ENCODE data around the gene GLDC. TPM values are rescaled to one million over a fixed set of nuclear protein-coding genes. Genes with fewer than 3 reads are reported as not detected.

The GLDC gene
- total RNA-seq, 1 experiment from 2014 or later = 145 TPM

DNA sequence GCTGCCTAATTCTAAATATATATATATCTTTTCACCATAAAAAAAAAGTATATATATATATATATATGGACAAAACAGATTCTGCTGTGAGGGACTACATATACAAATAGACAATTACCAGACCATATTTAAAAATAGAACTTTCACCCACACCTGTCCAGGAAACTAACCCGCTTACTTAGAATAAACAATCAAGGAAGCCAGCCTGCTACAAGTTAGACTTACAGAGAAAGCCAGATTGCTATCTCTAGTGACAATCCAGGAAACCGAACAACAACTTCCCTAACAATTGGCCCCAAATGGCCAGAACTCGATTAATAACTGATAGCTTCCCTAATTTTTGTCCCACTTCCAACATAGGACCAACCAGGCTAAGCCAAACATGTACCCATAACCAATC is 5.9 kb downstream of the GLDC start (continued):
- no peak for TF ChIP-seq ZNF138 (CRISPR knock-in tag; conservative IDR thresholded peaks at IDR 0.05)

DNA sequence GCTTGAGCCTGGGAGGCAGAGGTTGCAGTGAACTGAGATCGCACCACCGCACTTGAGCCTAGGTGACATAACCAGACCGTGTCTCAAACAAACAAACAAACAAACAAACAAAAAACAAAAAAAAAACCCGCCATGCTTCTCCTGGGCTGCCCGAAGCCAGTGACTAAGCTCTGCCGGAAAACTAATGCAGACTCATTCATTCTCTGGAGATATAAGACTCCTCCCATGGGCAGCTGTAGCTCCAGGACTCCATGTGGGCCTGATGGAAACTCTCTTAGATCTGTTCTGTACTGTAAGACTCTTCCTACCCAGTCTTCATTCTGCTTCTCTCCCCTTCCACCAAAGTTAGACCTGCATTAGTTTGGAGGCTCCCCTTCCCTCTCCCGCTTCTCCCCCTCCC is 11.1 kb downstream of the GLDC start:
- H3K27me3 Mint-ChIP-seq (ENCODE audit: low read depth) = no peaks in the 10 kb centered on the region
- peaks cover 37% of the 10 kb centered on the region for H3K4me1 Mint-ChIP-seq
- DNase-seq (ENCODE audit: low spot score) (no peak), ATAC-seq (no peak)
- ChIA-PET POLR2A (interaction anchor here (0.8 kb wide), 1 partner anchor 9 kb away, joined by 3 read pairs; no protein-coding TSS in a partner anchor), CTCF (interaction anchor here (0.6 to 1.6 kb wide), 2 partner anchors 33 to 85 kb away, joined by 3 to 7 read pairs; no protein-coding TSS in a partner anchor)
- no peaks in the 10 kb centered on the region for H3K9me3 Mint-ChIP-seq
- H3K27ac Mint-ChIP-seq = no peak overlapping the region; the same call in 1 of the 2 replicates
- no peak overlapping the region for H3K4me3 Mint-ChIP-seq
- H3K36me3 Mint-ChIP-seq = peaks cover 7% of the 10 kb centered on the region
- TF ChIP-seq, protein P1, sequence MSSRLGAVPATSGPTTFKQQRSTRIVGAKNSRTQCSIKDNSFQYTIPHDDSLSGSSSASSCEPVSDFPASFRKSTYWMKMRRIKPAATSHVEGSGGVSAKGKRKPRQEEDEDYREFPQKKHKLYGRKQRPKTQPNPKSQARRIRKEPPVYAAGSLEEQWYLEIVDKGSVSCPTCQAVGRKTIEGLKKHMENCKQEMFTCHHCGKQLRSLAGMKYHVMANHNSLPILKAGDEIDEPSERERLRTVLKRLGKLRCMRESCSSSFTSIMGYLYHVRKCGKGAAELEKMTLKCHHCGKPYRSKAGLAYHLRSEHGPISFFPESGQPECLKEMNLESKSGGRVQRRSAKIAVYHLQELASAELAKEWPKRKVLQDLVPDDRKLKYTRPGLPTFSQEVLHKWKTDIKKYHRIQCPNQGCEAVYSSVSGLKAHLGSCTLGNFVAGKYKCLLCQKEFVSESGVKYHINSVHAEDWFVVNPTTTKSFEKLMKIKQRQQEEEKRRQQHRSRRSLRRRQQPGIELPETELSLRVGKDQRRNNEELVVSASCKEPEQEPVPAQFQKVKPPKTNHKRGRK (CRISPR knock-in tag; IDR thresholded peaks at IDR 0.05; ENCODE audit: borderline replicate concordance) = no peak
- TF ChIP-seq, protein P2, sequence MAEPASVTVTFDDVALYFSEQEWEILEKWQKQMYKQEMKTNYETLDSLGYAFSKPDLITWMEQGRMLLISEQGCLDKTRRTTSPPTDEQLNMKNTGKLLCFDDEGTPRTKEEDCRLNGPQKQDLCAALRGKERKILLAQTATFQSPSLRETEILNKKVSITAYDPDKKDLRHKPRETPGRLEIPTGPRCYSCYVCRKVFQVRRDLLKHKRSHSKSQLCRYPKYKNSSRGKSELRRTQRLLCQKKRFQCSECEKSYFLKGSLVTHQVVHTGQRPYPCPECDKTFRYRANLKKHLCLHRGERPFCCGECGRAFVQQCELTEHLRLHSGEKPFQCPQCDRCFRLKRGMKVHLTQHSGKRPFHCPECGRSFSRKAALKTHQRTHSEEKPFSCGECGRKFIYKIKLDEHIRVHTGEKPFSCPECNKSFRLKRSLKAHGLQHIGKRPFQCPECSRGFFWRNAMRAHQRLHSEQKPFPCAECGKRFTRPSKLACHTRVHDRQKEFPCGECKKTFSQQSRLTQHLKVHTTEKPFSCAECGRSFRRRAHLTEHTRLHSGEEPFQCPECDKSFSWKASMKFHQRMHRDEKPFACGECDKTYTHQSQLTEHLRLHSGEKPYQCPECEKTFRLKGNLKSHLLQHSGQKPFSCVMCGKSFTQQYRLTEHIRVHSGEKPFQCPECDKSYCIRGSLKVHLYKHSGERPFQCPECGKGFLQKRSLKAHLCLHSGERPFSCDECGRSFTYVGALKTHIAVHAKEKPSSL (CRISPR knock-in tag; conservative IDR thresholded peaks at IDR 0.05) = no peak
- TF ChIP-seq FOXK1 (CRISPR knock-in tag; IDR thresholded peaks at IDR 0.05) = no peak
- TF ChIP-seq, protein P3, sequence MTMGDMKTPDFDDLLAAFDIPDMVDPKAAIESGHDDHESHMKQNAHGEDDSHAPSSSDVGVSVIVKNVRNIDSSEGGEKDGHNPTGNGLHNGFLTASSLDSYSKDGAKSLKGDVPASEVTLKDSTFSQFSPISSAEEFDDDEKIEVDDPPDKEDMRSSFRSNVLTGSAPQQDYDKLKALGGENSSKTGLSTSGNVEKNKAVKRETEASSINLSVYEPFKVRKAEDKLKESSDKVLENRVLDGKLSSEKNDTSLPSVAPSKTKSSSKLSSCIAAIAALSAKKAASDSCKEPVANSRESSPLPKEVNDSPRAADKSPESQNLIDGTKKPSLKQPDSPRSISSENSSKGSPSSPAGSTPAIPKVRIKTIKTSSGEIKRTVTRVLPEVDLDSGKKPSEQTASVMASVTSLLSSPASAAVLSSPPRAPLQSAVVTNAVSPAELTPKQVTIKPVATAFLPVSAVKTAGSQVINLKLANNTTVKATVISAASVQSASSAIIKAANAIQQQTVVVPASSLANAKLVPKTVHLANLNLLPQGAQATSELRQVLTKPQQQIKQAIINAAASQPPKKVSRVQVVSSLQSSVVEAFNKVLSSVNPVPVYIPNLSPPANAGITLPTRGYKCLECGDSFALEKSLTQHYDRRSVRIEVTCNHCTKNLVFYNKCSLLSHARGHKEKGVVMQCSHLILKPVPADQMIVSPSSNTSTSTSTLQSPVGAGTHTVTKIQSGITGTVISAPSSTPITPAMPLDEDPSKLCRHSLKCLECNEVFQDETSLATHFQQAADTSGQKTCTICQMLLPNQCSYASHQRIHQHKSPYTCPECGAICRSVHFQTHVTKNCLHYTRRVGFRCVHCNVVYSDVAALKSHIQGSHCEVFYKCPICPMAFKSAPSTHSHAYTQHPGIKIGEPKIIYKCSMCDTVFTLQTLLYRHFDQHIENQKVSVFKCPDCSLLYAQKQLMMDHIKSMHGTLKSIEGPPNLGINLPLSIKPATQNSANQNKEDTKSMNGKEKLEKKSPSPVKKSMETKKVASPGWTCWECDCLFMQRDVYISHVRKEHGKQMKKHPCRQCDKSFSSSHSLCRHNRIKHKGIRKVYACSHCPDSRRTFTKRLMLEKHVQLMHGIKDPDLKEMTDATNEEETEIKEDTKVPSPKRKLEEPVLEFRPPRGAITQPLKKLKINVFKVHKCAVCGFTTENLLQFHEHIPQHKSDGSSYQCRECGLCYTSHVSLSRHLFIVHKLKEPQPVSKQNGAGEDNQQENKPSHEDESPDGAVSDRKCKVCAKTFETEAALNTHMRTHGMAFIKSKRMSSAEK (CRISPR knock-in tag; IDR thresholded peaks at IDR 0.05; ENCODE audit: borderline replicate concordance) = no peak
- TF ChIP-seq, protein P4, sequence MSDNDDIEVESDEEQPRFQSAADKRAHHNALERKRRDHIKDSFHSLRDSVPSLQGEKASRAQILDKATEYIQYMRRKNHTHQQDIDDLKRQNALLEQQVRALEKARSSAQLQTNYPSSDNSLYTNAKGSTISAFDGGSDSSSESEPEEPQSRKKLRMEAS (CRISPR knock-in tag; IDR thresholded peaks at IDR 0.05) = no peak
- TF ChIP-seq KAT7 (CRISPR knock-in tag; IDR thresholded peaks at IDR 0.05; ENCODE audit: borderline replicate concordance) = no peak
- no peak for TF ChIP-seq NR1H2 (CRISPR knock-in tag; IDR thresholded peaks at IDR 0.05)
- TF ChIP-seq ZNF416 (CRISPR knock-in tag; IDR thresholded peaks at IDR 0.05) = no peak
- TF ChIP-seq SP1 (CRISPR knock-in tag; conservative IDR thresholded peaks at IDR 0.05) = no peak
- TF ChIP-seq, protein P5, sequence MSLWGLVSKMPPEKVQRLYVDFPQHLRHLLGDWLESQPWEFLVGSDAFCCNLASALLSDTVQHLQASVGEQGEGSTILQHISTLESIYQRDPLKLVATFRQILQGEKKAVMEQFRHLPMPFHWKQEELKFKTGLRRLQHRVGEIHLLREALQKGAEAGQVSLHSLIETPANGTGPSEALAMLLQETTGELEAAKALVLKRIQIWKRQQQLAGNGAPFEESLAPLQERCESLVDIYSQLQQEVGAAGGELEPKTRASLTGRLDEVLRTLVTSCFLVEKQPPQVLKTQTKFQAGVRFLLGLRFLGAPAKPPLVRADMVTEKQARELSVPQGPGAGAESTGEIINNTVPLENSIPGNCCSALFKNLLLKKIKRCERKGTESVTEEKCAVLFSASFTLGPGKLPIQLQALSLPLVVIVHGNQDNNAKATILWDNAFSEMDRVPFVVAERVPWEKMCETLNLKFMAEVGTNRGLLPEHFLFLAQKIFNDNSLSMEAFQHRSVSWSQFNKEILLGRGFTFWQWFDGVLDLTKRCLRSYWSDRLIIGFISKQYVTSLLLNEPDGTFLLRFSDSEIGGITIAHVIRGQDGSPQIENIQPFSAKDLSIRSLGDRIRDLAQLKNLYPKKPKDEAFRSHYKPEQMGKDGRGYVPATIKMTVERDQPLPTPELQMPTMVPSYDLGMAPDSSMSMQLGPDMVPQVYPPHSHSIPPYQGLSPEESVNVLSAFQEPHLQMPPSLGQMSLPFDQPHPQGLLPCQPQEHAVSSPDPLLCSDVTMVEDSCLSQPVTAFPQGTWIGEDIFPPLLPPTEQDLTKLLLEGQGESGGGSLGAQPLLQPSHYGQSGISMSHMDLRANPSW (CRISPR knock-in tag; conservative IDR thresholded peaks at IDR 0.05; ENCODE audit: low read depth) = no peak
- TF ChIP-seq FOXP1 (CRISPR knock-in tag; IDR thresholded peaks at IDR 0.05; ENCODE audit: borderline replicate concordance) = no peak
- TF ChIP-seq ESRRA (CRISPR knock-in tag; IDR thresholded peaks at IDR 0.05; ENCODE audit: borderline replicate concordance) = no peak
- no peak for TF ChIP-seq ELF4 (CRISPR knock-in tag; IDR thresholded peaks at IDR 0.05; ENCODE audit: low read depth)
- TF ChIP-seq, protein P6, sequence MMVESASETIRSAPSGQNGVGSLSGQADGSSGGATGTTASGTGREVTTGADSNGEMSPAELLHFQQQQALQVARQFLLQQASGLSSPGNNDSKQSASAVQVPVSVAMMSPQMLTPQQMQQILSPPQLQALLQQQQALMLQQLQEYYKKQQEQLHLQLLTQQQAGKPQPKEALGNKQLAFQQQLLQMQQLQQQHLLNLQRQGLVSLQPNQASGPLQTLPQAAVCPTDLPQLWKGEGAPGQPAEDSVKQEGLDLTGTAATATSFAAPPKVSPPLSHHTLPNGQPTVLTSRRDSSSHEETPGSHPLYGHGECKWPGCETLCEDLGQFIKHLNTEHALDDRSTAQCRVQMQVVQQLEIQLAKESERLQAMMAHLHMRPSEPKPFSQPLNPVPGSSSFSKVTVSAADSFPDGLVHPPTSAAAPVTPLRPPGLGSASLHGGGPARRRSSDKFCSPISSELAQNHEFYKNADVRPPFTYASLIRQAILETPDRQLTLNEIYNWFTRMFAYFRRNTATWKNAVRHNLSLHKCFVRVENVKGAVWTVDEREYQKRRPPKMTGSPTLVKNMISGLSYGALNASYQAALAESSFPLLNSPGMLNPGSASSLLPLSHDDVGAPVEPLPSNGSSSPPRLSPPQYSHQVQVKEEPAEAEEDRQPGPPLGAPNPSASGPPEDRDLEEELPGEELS (CRISPR knock-in tag; IDR thresholded peaks at IDR 0.05) = no peak
- TF ChIP-seq SMAD4 (CRISPR knock-in tag; IDR thresholded peaks at IDR 0.05) = no peak
- TF ChIP-seq CBFB (CRISPR knock-in tag; IDR thresholded peaks at IDR 0.05; ENCODE audit: low read depth) = no peak
- TF ChIP-seq, protein P7, sequence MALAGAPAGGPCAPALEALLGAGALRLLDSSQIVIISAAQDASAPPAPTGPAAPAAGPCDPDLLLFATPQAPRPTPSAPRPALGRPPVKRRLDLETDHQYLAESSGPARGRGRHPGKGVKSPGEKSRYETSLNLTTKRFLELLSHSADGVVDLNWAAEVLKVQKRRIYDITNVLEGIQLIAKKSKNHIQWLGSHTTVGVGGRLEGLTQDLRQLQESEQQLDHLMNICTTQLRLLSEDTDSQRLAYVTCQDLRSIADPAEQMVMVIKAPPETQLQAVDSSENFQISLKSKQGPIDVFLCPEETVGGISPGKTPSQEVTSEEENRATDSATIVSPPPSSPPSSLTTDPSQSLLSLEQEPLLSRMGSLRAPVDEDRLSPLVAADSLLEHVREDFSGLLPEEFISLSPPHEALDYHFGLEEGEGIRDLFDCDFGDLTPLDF (CRISPR knock-in tag; IDR thresholded peaks at IDR 0.05) = no peak
- no peak for TF ChIP-seq NR2C2 (CRISPR knock-in tag; IDR thresholded peaks at IDR 0.05)

Data from WTC11 (cell line).